ENCODE data around the gene CCDC154.
"Not testable (repeated sequence)": the region's sequence is repeated elsewhere in the genome, so short reads cannot be mapped to it uniquely, and the experiment has no call there.

CCDC154 gene

DNA sequence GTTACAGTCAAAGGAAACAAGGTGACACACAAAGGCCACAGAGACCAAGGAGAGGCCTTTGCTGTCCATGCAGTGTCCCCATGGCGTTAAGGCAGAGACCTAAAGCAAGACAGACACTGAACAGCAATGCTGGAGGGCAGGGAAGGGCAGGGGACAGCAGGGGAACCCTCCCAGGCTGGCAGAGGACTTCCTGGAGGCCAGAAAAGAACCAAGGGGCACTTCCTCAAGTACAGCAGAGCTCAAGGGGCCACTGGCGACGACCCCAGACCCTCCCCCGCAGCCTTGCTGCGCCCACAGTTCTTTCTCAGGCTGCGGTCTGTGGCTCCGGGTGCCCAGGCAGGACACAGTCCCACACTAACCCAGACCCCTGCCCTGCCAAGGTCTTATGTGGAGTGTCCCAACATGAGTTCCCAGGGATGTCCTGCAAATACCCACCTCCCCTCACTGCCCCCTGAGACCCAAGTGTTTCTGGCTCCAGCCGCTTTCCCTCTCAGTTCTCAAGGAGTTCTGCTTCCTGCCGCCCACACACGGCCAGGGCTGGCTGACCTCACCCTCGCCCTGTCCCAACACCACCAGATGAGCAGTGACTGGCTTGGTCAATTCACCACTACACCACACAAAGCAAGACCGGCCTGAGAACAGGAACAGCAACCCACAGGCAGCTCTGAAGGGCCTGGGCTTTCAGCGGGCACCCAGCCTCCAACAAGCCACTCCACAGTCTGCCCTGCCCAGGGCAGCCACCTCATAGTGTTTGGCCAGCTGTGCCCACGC is 26.3 kb upstream of the CCDC154 start:
- peak; percentile 53 for DNase-seq

DNA sequence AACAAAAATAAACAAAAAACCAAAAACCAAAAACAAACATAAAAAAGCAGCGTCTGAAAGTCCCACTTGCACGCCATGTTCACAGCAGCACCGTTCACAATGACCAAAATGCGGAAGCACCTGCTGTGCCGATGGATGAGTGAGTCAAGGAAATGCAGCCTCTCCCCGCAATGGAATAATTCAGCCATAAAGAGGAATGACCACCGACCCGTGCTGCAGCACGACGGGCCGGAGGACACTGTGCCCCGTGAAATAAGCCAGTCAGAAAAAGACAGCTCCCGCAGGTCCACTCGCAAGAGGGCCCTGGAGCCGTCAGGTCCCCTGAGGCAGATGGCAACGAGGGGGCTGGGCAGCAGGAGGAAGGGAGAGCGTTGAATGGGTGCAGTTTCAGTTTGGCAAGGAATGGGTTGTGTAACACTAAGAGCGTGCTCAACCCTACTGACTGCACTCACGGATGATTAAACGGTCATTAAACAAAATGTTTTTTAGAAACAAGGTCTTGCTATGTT is 25.4 kb upstream of the CCDC154 start:
- in situ Hi-C loops (cut with HindIII; ENCODE audit: low pct_ligation_motif_present, low sequenced_read_pairs), result no loop called here
- DNase-seq, result no peak
- no peaks in the 10 kb centered on the region for H3K36me3 ChIP-seq (replicated peaks)
- no peak overlapping the region for H3K27ac ChIP-seq
- H3K4me3 ChIP-seq (ENCODE audit: low read depth, low read length), result no peak overlapping the region
- TF ChIP-seq CTCF (IDR thresholded peaks at IDR 0.05; ENCODE audit: low read depth, low read length, missing control alignments), result no peak
- H3K27me3 ChIP-seq (replicated peaks), result no peaks in the 10 kb centered on the region

More for the DNA sequence above, 26.3 kb upstream of the CCDC154 start:
- in situ Hi-C loops (cut with HindIII; ENCODE audit: low pct_ligation_motif_present, low sequenced_read_pairs), result no loop called here
- Histone ChIP-seq H3K27me3 (replicated peaks) (no peaks in the 10 kb centered on the region), H3K4me3 (ENCODE audit: low read depth, low read length) (peak overlapping the region; percentile 5), H3K27ac (peak overlapping the region; percentile 4), H3K36me3 (replicated peaks) (no peaks in the 10 kb centered on the region)
- TF ChIP-seq CTCF (IDR thresholded peaks at IDR 0.05; ENCODE audit: low read depth, low read length, missing control alignments), result no peak

- H3K27me3 ChIP-seq (replicated peaks); H3K4me3 ChIP-seq (ENCODE audit: low read depth, low read length); in situ Hi-C loops (cut with HindIII; ENCODE audit: low pct_ligation_motif_present, low sequenced_read_pairs); H3K27ac ChIP-seq; DNase-seq; H3K36me3 ChIP-seq (replicated peaks): not testable (repeated sequence)
Measured at GRCh38 chr16:1469141-1469540, 24.8 kb upstream of the CCDC154 start.

GRCh38 chr16:1468426-1468810 is 24.1 kb upstream of the CCDC154 start:
- no peaks in the 10 kb centered on the region for H3K27me3 ChIP-seq (replicated peaks)
- DNase-seq, result no peak
- H3K27ac ChIP-seq, result no peak overlapping the region
- H3K4me3 ChIP-seq (ENCODE audit: low read depth, low read length), result no peak overlapping the region
- in situ Hi-C loops (cut with HindIII; ENCODE audit: low pct_ligation_motif_present, low sequenced_read_pairs), result no loop called here
- TF ChIP-seq CTCF (IDR thresholded peaks at IDR 0.05; ENCODE audit: low read depth, low read length, missing control alignments), result no peak
- no peaks in the 10 kb centered on the region for H3K36me3 ChIP-seq (replicated peaks)

DNA sequence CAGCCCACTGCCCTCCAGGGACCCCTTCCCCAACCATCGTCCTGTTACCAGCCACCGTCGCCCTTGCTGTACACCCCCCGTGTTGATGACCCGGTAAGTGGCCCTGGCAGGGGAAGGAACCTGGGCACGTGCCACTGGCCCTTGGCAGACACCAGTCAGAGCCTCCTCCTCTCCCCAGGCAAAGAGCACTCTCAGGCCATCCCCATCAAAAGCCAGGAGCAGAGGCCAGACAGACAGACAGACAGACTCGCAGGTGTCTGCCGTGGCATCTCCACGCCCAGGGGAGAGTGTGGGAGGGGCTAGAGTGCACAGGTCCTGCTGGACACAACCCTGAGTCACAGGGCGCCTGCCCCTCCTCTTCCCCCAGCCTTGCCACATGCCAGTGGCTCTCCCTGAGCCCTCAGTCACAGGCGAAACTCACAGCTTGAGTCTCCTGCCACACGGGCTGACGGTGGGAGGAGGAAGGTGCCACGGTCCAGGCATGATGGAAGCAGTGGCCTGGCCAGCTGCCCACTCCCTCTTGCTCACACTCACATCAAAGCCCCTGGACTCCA is 22.7 kb upstream of the CCDC154 start:
- in situ Hi-C loops (cut with HindIII; ENCODE audit: low pct_ligation_motif_present, low sequenced_read_pairs), result no loop called here
- no peak overlapping the region for H3K4me3 ChIP-seq (ENCODE audit: low read depth, low read length)

More for the DNA sequence above, 22.7 kb upstream of the CCDC154 start:
- DNase-seq, result no peak
- Histone ChIP-seq H3K36me3 (replicated peaks) (no peaks in the 10 kb centered on the region), H3K27me3 (replicated peaks) (no peaks in the 10 kb centered on the region), H3K27ac (no peak overlapping the region)
- no peak for TF ChIP-seq CTCF (IDR thresholded peaks at IDR 0.05; ENCODE audit: low read depth, low read length, missing control alignments)
